Natural killer cell (primary cell): Measurements from ENCODE around the gene C6orf52. TPM values are rescaled to one million over a fixed set of nuclear protein-coding genes. Genes with fewer than 3 reads are reported as not detected.
A peak's percentile ranks its signal among the peaks of the same experiment; 100 is the strongest.

Source experiments
- ATAC-seq, 3 donors: fragments of 150-1000 bp in 2 of 3; fragments of 200-7000 bp in 1 of 3; cut with Tn5 transposase; 1 replicate in 1 of 3; 2 replicates in 2 of 3; pipeline ENCODE4 v1.10.0; 2021; ENCODE audit warnings: mild to moderate bottlenecking in 2 of 3, moderate library complexity in 2 of 3
- DNase-seq, 2 donors: peaks; one replicate each; pipeline versions ENCODE4 v3.0.0 to v3.0.0-alpha.2; 2013 to 2021; ENCODE audit warnings: mixed read lengths in 1 of 2
- H3K27ac ChIP-seq: one replicate; pipeline ENCODE4 v1.5.1; 2013; ENCODE audit warnings: mild to moderate bottlenecking, low read length
- H3K27me3 ChIP-seq: one replicate; pipeline ENCODE4 v1.6.1; 2013; ENCODE audit warnings: low read length; ENCODE audit not compliant: control insufficient read depth, insufficient read depth
- H3K36me3 ChIP-seq: one replicate; pipeline ENCODE4 v1.6.1; 2013; ENCODE audit warnings: low read length; ENCODE audit not compliant: control insufficient read depth, insufficient read depth
- H3K4me1 ChIP-seq: one replicate; pipeline ENCODE4 v1.6.1; 2013; ENCODE audit warnings: low read length; ENCODE audit not compliant: control insufficient read depth, insufficient read depth
- H3K4me3 ChIP-seq: one replicate; pipeline ENCODE4 v1.5.1; 2013; ENCODE audit warnings: low read length
- H3K9me3 ChIP-seq: one replicate; pipeline ENCODE4 v1.6.1; 2013; ENCODE audit warnings: low read length; ENCODE audit not compliant: control insufficient read depth, insufficient read depth
- H3K27ac Mint-ChIP-seq, 2 donors: one replicate each; pipeline ENCODE4 v1.8.0; 2022; ENCODE audit warnings: mild to moderate bottlenecking in 2 of 2, mixed read lengths in 2 of 2, moderate library complexity in 1 of 2
- H3K27me3 Mint-ChIP-seq, 2 donors: one replicate each; pipeline ENCODE4 v1.8.0; 2022; ENCODE audit warnings: low read depth in 2 of 2, mixed read lengths in 2 of 2
- H3K36me3 Mint-ChIP-seq: one replicate; pipeline ENCODE4 v1.8.0; 2022; ENCODE audit warnings: mixed read lengths
- H3K4me1 Mint-ChIP-seq, 2 donors: one replicate each; pipeline ENCODE4 v1.8.0; 2022; ENCODE audit warnings: mixed read lengths in 2 of 2
- H3K4me3 Mint-ChIP-seq: one replicate; pipeline ENCODE4 v1.8.0; 2022; ENCODE audit warnings: mild to moderate bottlenecking, moderate library complexity, mixed read lengths
- H3K9me3 Mint-ChIP-seq, 2 donors: one replicate each; pipeline ENCODE4 v1.8.0; 2022; ENCODE audit warnings: mixed read lengths in 2 of 2
- WGBS: methylation state at CpG from one replicate; pipeline ENCODE4 v1.1.7; 2013; ENCODE audit warnings: missing lambda C conversion rate; ENCODE audit not compliant: insufficient coverage; 5-methylcytosine and 5-hydroxymethylcytosine counted together
- intact Hi-C: fragments of 100-400 bp; cut with micrococcal nuclease; formaldehyde crosslinking; loops from one replicate; pipeline ENCODE4 v1.14.2; 2022
- total RNA-seq, 4 donors: library from RNA; stranded (reverse); fragments of 120-200 nt in 1 of 4; gene quantifications; one replicate each; pipeline versions ENCODE4 v1.2.3 to v1.2.4, GENCODE V29; 2013 to 2022
- TF ChIP-seq, protein P1 (sequence below): fragments of 200-600 bp; IDR thresholded peaks from one replicate; pipeline ENCODE4 v1.8.0; 2022; ENCODE audit warnings: antibody characterized with exemption

Gene C6orf52
- total RNA-seq, 3 donors from 2014 or later (not counting 1 experiment from before 2014, with no cell fraction given) = 0.58 to 0.91 TPM; not detected in 1

DNA sequence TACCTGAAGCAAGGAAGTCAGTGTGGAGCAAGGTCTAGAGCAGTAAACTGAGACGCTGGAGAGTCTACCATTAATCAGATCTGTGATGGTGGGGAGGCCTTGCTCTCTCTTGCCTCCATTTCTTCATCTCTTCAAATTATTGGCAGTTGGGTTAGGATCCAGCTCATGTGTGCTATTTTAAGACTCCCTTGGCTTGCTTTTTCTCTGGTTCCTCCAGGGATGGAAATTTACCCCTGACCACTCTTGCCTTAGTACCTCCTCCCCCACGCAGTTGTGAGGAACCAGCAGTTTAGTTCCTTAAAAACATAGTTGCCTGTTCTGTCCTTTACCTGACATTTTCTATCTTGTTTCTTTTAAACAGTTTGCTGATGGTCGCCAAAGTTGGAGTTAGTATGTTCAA, 35.8 kb upstream of the C6orf52 start:
- H3K4me3 ChIP-seq = no peak overlapping the region
- DNase-seq = no peak
- ATAC-seq = no peak
- no peaks in the 10 kb centered on the region for H3K9me3 Mint-ChIP-seq
- WGBS = 80% methylated on average over 3 of the region's 3 CpGs
- peaks cover 30% of the 10 kb centered on the region for H3K4me1 ChIP-seq
- no peak overlapping the region for H3K27ac Mint-ChIP-seq
- H3K27me3 Mint-ChIP-seq = peaks cover 34 to 47% of the 10 kb centered on the region in 2 donors
- TF ChIP-seq, protein P1, sequence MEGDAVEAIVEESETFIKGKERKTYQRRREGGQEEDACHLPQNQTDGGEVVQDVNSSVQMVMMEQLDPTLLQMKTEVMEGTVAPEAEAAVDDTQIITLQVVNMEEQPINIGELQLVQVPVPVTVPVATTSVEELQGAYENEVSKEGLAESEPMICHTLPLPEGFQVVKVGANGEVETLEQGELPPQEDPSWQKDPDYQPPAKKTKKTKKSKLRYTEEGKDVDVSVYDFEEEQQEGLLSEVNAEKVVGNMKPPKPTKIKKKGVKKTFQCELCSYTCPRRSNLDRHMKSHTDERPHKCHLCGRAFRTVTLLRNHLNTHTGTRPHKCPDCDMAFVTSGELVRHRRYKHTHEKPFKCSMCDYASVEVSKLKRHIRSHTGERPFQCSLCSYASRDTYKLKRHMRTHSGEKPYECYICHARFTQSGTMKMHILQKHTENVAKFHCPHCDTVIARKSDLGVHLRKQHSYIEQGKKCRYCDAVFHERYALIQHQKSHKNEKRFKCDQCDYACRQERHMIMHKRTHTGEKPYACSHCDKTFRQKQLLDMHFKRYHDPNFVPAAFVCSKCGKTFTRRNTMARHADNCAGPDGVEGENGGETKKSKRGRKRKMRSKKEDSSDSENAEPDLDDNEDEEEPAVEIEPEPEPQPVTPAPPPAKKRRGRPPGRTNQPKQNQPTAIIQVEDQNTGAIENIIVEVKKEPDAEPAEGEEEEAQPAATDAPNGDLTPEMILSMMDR = no peak
- H3K27ac ChIP-seq = no peak overlapping the region
- H3K27me3 ChIP-seq = peaks cover 5% of the 10 kb centered on the region
- H3K36me3 Mint-ChIP-seq = no peaks in the 10 kb centered on the region
- intact Hi-C loops = no loop called here
- no peak overlapping the region for H3K4me3 Mint-ChIP-seq
- no peaks in the 10 kb centered on the region for H3K36me3 ChIP-seq
- H3K9me3 ChIP-seq = no peaks in the 10 kb centered on the region
- peaks cover 44 to 45% of the 10 kb centered on the region in 2 donors for H3K4me1 Mint-ChIP-seq

DNA sequence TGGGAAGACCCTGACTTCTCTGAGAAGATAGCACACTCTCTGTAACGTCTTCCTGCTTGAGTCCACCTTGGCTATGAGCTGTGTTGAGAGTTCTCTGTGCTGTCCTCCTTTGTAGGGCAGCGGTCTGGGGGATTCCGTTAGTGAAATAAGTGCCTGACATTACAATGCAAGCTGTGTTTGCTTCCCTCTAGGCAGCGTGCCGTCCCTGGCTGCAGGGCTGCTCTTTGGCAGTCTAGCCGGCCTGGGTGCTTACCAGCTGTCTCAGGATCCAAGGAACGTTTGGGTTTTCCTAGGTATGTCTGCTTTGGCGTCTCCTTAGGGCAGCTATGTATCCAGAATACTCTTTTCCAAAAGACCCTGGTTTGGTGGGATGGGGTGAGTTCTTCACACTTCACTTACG, 31.3 kb upstream of the C6orf52 start:
- Mint-ChIP-seq H3K27me3 (peaks cover 32 to 34% of the 10 kb centered on the region in 2 donors), H3K36me3 (no peaks in the 10 kb centered on the region), H3K4me3 (no peak overlapping the region), H3K27ac (peak overlapping the region in 1 of 2 donors; percentile 31), H3K9me3 (no peaks in the 10 kb centered on the region), H3K4me1 (peaks cover 46 to 62% of the 10 kb centered on the region in 2 donors)
- H3K27ac ChIP-seq = no peak overlapping the region
- WGBS = 94% methylated on average over 8 of the region's 9 CpGs
- H3K27me3 ChIP-seq = peaks cover 10% of the 10 kb centered on the region
- no peak overlapping the region for H3K4me3 ChIP-seq
- H3K4me1 ChIP-seq = peaks cover 42% of the 10 kb centered on the region
- H3K9me3 ChIP-seq = no peaks in the 10 kb centered on the region
- TF ChIP-seq, protein P1 = no peak
- H3K36me3 ChIP-seq = no peaks in the 10 kb centered on the region
- ATAC-seq (no peak), DNase-seq (no peak)
- intact Hi-C loops = no loop called here

DNA sequence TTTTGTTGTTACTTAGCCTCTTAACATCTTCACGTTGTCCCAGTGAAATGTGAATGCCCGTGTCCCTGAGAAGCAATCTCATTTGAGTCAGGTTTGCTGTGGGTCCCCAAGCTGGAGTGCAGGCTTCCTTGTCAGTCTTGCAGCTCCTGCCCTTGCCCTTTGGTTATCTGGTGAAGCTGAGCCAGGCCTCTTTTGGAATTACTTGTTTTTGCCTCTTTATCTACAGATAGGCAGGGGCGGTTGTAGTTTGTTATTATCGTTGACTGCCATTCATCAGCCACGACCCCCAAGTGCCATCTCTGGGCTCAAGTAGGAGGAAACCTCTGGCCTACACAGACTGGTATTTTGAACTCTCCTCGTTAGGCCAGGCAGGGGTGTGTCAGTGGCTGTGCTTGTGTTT, 30.6 kb upstream of the C6orf52 start:
- ATAC-seq (no peak), DNase-seq (no peak)
- Histone ChIP-seq H3K4me1 (peaks cover 44% of the 10 kb centered on the region), H3K27ac (no peak overlapping the region), H3K9me3 (no peaks in the 10 kb centered on the region), H3K27me3 (peaks cover 10% of the 10 kb centered on the region), H3K36me3 (no peaks in the 10 kb centered on the region), H3K4me3 (no peak overlapping the region)
- Mint-ChIP-seq H3K4me1 (peaks cover 46 to 66% of the 10 kb centered on the region in 2 donors), H3K9me3 (no peaks in the 10 kb centered on the region), H3K36me3 (no peaks in the 10 kb centered on the region), H3K4me3 (no peak overlapping the region), H3K27ac (no peak overlapping the region), H3K27me3 (peaks cover 25 to 27% of the 10 kb centered on the region in 2 donors)
- intact Hi-C loops = no loop called here
- TF ChIP-seq, protein P1 = no peak
- WGBS = 94% methylated on average over 6 of the region's 6 CpGs

DNA sequence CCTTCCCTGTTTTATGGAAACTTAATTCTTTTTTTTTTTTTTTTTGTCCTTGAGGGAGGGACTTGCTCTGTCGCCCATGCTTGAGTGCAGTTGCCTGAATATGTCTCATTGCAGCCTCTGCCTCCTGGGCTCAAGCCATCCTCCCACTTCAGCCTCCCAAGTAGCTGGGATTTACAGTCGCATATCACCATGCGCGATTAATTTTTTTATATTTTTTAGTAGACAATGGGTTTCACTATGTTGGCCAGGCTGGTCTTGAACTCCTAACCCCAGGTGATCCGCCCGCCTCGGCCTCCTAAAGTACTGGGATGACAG, 29.1 kb upstream of the C6orf52 start:
- no peaks in the 10 kb centered on the region for H3K36me3 ChIP-seq
- no peak for DNase-seq
- TF ChIP-seq, protein P1 = no peak
- peaks cover 57% of the 10 kb centered on the region for H3K4me1 ChIP-seq
- H3K4me1 Mint-ChIP-seq = peaks cover 58 to 76% of the 10 kb centered on the region in 2 donors
- H3K4me3 ChIP-seq = peak overlapping the region; percentile 46
- H3K27me3 ChIP-seq = peaks cover 10% of the 10 kb centered on the region
- H3K27ac ChIP-seq = peak overlapping the region; percentile 32
- H3K4me3 Mint-ChIP-seq = peak overlapping the region; percentile 90
- H3K9me3 ChIP-seq = no peaks in the 10 kb centered on the region
- no peaks in the 10 kb centered on the region for H3K9me3 Mint-ChIP-seq
- intact Hi-C loops = no loop called here
- 71% methylated on average over 6 of the region's 7 CpGs for whole genome bisulfite sequencing
- H3K36me3 Mint-ChIP-seq = no peaks in the 10 kb centered on the region
- peaks cover 24 to 25% of the 10 kb centered on the region in 2 donors for H3K27me3 Mint-ChIP-seq
- no peak for ATAC-seq
- H3K27ac Mint-ChIP-seq = peak overlapping the region; percentile 61 to 89
